GM23338 (cell line): Measurements from ENCODE around the gene MATR3. TPM values are rescaled to one million over a fixed set of nuclear protein-coding genes. Genes with fewer than 3 reads are reported as not detected.
A peak's percentile ranks its signal among the peaks of the same experiment; 100 is the strongest.

Source experiments
- ATAC-seq: fragments of 200-7000 bp; cut with Tn5 transposase; 3 replicates; pipeline ENCODE4 v1.9.1; 2020
- DNase-seq: peaks from one replicate; pipeline ENCODE4 v3.0.0-alpha.2; 2015; ENCODE audit warnings: low spot score
- H2AFZ ChIP-seq: fragments of 200-600 bp; sonication (generic); 2 replicates; pipeline ENCODE4 v1.8.0; 2016; ENCODE audit warnings: antibody characterized with exemption, mild to moderate bottlenecking, moderate library complexity
- H3F3A ChIP-seq: fragments of 200-600 bp; sonication (generic); replicated peaks from 2 replicates; pipeline ENCODE4 v1.8.0; 2017; ENCODE audit warnings: antibody characterized with exemption, mixed run types, low read depth
- H3K27ac ChIP-seq: fragments of 200-600 bp; sonication (generic); 2 replicates; pipeline ENCODE4 v1.6.1; 2016; ENCODE audit warnings: low read depth
- H3K27me3 ChIP-seq: fragments of 200-600 bp; sonication (generic); 2 replicates; pipeline ENCODE4 v1.8.0; 2016; ENCODE audit warnings: mild to moderate bottlenecking, mixed run types, moderate library complexity; ENCODE audit not compliant: insufficient read depth
- H3K36me3 ChIP-seq: fragments of 200-600 bp; sonication (generic); 2 replicates; pipeline ENCODE4 v1.8.0; 2016; ENCODE audit warnings: mild to moderate bottlenecking; ENCODE audit not compliant: insufficient read depth
- H3K4me1 ChIP-seq: fragments of 200-600 bp; sonication (generic); 2 replicates; pipeline ENCODE4 v1.8.0; 2016; ENCODE audit warnings: mild to moderate bottlenecking, moderate library complexity; ENCODE audit not compliant: insufficient read depth
- H3K4me2 ChIP-seq: fragments of 200-600 bp; sonication (generic); 2 replicates; pipeline ENCODE4 v1.7.1; 2017; ENCODE audit warnings: mixed run types
- H3K4me3 ChIP-seq: fragments of 200-600 bp; sonication (generic); 2 replicates; pipeline ENCODE4 v1.6.1; 2016; ENCODE audit warnings: mixed run types
- H3K79me2 ChIP-seq: fragments of 200-600 bp; sonication (generic); replicated peaks from 2 replicates; pipeline ENCODE4 v1.8.0; 2017; ENCODE audit warnings: mild to moderate bottlenecking; ENCODE audit not compliant: insufficient read depth
- H3K9me2 ChIP-seq: fragments of 200-600 bp; sonication (generic); 2 replicates; pipeline ENCODE4 v1.8.0; 2017; ENCODE audit not compliant: insufficient read depth
- H4K20me1 ChIP-seq: fragments of 200-600 bp; sonication (generic); replicated peaks from 2 replicates; pipeline ENCODE4 v1.8.0; 2017; ENCODE audit warnings: mild to moderate bottlenecking; ENCODE audit not compliant: insufficient read depth
- H3K27ac Mint-ChIP-seq: 2 replicates; pipeline ENCODE4 v1.8.0; 2020; ENCODE audit warnings: inconsistent platforms, mild to moderate bottlenecking, moderate library complexity, mixed read lengths
- H3K27me3 Mint-ChIP-seq: 3 replicates; pipeline ENCODE4 v1.8.0; 2022; ENCODE audit warnings: low read depth, mild to moderate bottlenecking, moderate library complexity, mixed read lengths, inconsistent platforms; ENCODE audit not compliant: insufficient read depth, poor library complexity
- H3K36me3 Mint-ChIP-seq: 3 replicates; pipeline ENCODE4 v1.8.0; 2021; ENCODE audit warnings: low read depth, mild to moderate bottlenecking, inconsistent platforms, moderate library complexity, mixed read lengths
- H3K4me1 Mint-ChIP-seq: 3 replicates; pipeline ENCODE4 v1.8.0; 2020; ENCODE audit warnings: mild to moderate bottlenecking, inconsistent platforms, mixed read lengths
- H3K4me3 Mint-ChIP-seq: 3 replicates; pipeline ENCODE4 v1.8.0; 2021; ENCODE audit warnings: moderate library complexity, mild to moderate bottlenecking, inconsistent platforms, mixed read lengths
- H3K9me3 Mint-ChIP-seq: 3 replicates; pipeline ENCODE4 v1.8.0; 2020; ENCODE audit warnings: moderate library complexity, mild to moderate bottlenecking, inconsistent platforms, mixed read lengths
- CTCF ChIP-seq, 2 experiments: fragments of 200-600 bp in 1 of 2; sonication (generic) in 1 of 2; conservative IDR thresholded peaks; 2 replicates each; pipeline versions ENCODE4 v1.5.1 to v1.6.1; 2016 to 2017; ENCODE audit warnings: antibody characterized with exemption in 2 of 2, low read depth in 2 of 2, mild to moderate bottlenecking in 2 of 2, moderate library complexity in 1 of 2
- EZH2 ChIP-seq: fragments of 200-600 bp; sonication (generic); IDR thresholded peaks from one replicate; pipeline ENCODE4 v1.8.0; 2017; ENCODE audit warnings: antibody characterized with exemption, mild to moderate bottlenecking, low read depth; ENCODE audit not compliant: unreplicated experiment
- EZH2phosphoT487 ChIP-seq: fragments of 200-600 bp; sonication (generic); IDR thresholded peaks from one replicate; pipeline ENCODE4 v1.8.1; 2018; ENCODE audit warnings: antibody characterized with exemption; ENCODE audit not compliant: unreplicated experiment
- JUNB ChIP-seq: IDR thresholded peaks from one replicate; pipeline ENCODE4 v1.6.1; 2016; ENCODE audit warnings: antibody characterized with exemption; ENCODE audit not compliant: unreplicated experiment
- POLR2AphosphoS5 ChIP-seq: IDR thresholded peaks from 2 replicates; pipeline ENCODE4 v1.6.1; 2016; ENCODE audit warnings: antibody characterized with exemption, low read depth
- REST ChIP-seq: IDR thresholded peaks from one replicate; pipeline ENCODE4 v1.6.1; 2018; ENCODE audit warnings: antibody characterized with exemption; ENCODE audit not compliant: unreplicated experiment
- ZNF114 ChIP-seq: fragments of 250-450 bp; sonication (Bioruptor Pico); IDR thresholded peaks from 2 replicates; pipeline ENCODE4 v1.5.0; 2020; ENCODE audit warnings: mild to moderate bottlenecking, moderate library complexity
- polyA plus RNA-seq: library from polyadenylated mRNA; unstranded; fragments of >200 nt; fragmentation: Nextera tagmentation; extraction: Ambion mirVana; gene quantifications from 2 replicates; pipeline ENCODE4 v1.2.1, GENCODE V29; 2016
- total RNA-seq: library from RNA; depleted of rRNA; stranded (reverse); fragments of >200 nt; shearing (Covaris generic); gene quantifications from 2 replicates; pipeline ENCODE4 v1.2.3, GENCODE V29; 2014
- TF ChIP-seq, protein P1 (sequence below): fragments of 250-450 bp; sonication (Bioruptor Pico); IDR thresholded peaks from 2 replicates; pipeline ENCODE4 v1.5.0; 2020; ENCODE audit warnings: mild to moderate bottlenecking, moderate library complexity
- TF ChIP-seq, protein P2 (sequence below): IDR thresholded peaks from 2 replicates; pipeline ENCODE4 v1.6.1; 2016; ENCODE audit warnings: antibody characterized with exemption

The MATR3 gene
- total and polyA plus RNA-seq, 2 experiments from 2014 or later: 278 to 506 TPM

GRCh38 chr5:139295346-139296057 is 2.0 kb downstream of the MATR3 start (continued):
- TF ChIP-seq CTCF (conservative IDR thresholded peaks at IDR 0.05; ENCODE audit: low read depth in 2 of 2) (no peak), JUNB (no peak)
- TF ChIP-seq, protein P1, sequence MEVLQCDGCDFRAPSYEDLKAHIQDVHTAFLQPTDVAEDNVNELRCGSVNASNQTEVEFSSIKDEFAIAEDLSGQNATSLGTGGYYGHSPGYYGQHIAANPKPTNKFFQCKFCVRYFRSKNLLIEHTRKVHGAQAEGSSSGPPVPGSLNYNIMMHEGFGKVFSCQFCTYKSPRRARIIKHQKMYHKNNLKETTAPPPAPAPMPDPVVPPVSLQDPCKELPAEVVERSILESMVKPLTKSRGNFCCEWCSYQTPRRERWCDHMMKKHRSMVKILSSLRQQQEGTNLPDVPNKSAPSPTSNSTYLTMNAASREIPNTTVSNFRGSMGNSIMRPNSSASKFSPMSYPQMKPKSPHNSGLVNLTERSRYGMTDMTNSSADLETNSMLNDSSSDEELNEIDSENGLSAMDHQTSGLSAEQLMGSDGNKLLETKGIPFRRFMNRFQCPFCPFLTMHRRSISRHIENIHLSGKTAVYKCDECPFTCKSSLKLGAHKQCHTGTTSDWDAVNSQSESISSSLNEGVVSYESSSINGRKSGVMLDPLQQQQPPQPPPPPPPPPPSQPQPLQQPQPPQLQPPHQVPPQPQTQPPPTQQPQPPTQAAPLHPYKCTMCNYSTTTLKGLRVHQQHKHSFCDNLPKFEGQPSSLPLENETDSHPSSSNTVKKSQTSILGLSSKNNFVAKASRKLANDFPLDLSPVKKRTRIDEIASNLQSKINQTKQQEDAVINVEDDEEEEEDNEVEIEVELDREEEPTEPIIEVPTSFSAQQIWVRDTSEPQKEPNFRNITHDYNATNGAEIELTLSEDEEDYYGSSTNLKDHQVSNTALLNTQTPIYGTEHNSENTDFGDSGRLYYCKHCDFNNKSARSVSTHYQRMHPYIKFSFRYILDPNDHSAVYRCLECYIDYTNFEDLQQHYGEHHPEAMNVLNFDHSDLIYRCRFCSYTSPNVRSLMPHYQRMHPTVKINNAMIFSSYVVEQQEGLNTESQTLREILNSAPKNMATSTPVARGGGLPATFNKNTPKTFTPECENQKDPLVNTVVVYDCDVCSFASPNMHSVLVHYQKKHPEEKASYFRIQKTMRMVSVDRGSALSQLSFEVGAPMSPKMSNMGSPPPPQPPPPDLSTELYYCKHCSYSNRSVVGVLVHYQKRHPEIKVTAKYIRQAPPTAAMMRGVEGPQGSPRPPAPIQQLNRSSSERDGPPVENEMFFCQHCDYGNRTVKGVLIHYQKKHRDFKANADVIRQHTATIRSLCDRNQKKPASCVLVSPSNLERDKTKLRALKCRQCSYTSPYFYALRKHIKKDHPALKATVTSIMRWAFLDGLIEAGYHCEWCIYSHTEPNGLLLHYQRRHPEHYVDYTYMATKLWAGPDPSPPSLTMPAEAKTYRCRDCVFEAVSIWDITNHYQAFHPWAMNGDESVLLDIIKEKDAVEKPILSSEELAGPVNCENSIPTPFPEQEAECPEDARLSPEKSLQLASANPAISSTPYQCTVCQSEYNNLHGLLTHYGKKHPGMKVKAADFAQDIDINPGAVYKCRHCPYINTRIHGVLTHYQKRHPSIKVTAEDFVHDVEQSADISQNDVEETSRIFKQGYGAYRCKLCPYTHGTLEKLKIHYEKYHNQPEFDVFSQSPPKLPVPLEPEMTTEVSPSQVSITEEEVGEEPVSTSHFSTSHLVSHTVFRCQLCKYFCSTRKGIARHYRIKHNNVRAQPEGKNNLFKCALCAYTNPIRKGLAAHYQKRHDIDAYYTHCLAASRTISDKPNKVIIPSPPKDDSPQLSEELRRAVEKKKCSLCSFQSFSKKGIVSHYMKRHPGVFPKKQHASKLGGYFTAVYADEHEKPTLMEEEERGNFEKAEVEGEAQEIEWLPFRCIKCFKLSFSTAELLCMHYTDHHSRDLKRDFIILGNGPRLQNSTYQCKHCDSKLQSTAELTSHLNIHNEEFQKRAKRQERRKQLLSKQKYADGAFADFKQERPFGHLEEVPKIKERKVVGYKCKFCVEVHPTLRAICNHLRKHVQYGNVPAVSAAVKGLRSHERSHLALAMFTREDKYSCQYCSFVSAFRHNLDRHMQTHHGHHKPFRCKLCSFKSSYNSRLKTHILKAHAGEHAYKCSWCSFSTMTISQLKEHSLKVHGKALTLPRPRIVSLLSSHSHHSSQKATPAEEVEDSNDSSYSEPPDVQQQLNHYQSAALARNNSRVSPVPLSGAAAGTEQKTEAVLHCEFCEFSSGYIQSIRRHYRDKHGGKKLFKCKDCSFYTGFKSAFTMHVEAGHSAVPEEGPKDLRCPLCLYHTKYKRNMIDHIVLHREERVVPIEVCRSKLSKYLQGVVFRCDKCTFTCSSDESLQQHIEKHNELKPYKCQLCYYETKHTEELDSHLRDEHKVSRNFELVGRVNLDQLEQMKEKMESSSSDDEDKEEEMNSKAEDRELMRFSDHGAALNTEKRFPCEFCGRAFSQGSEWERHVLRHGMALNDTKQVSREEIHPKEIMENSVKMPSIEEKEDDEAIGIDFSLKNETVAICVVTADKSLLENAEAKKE (CRISPR knock-in tag): no peak

DNA sequence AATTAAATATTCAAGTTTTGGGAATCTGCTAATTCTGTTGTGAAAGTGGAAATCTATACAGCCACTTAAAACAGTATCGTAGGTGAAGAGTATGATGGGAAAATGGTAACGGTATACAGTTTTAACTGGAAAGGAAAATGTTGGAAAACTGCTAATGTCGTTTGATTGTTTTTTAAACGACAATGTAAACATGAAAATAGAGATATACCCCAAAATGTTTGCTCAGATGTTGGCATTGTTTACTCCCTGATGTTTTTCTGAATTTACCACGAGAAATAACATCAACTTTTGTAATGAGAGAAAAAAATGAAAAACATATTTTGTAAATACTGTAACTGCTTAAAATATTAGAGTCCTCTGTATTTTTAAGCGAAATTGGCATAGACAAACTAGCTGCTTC is 2.7 kb downstream of the MATR3 start:
- Mint-ChIP-seq H3K27me3 (peaks cover 31% of the 10 kb centered on the region), H3K4me3 (peak overlapping the region; percentile 100), H3K4me1 (peaks cover 48% of the 10 kb centered on the region), H3K36me3 (peaks cover 31% of the 10 kb centered on the region), H3K9me3 (0 out of 3 replicates have a peak, but pooled peaks cover 6% of the 10 kb centered on the region), H3K27ac (no peak overlapping the region)
- H3K9me2 ChIP-seq: no peaks in the 10 kb centered on the region
- H3K27ac ChIP-seq: no peak overlapping the region
- no peaks in the 10 kb centered on the region for H3K36me3 ChIP-seq
- peaks cover 35% of the 10 kb centered on the region for H3K4me1 ChIP-seq
- H3K4me2 ChIP-seq: peak overlapping the region; percentile 83
- H3K27me3 ChIP-seq: no peaks in the 10 kb centered on the region
- no peak for DNase-seq
- peaks cover 57% of the 10 kb centered on the region for H4K20me1 ChIP-seq
- H3K79me2 ChIP-seq: peaks cover 74% of the 10 kb centered on the region
- H3F3A ChIP-seq: peaks cover 9% of the 10 kb centered on the region
- no peak overlapping the region for H2AFZ ChIP-seq
- H3K4me3 ChIP-seq: peak overlapping the region; percentile 88
- no peak for ATAC-seq
- TF ChIP-seq POLR2AphosphoS5 (no peak), EZH2 (no peak), JUNB (no peak), EZH2phosphoT487 (no peak), ZNF114 (CRISPR knock-in tag) (no peak), REST (no peak)
- TF ChIP-seq, protein P2, sequence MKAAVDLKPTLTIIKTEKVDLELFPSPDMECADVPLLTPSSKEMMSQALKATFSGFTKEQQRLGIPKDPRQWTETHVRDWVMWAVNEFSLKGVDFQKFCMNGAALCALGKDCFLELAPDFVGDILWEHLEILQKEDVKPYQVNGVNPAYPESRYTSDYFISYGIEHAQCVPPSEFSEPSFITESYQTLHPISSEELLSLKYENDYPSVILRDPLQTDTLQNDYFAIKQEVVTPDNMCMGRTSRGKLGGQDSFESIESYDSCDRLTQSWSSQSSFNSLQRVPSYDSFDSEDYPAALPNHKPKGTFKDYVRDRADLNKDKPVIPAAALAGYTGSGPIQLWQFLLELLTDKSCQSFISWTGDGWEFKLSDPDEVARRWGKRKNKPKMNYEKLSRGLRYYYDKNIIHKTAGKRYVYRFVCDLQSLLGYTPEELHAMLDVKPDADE: no peak
